ENCODE data around the gene SMC6. TPM values are rescaled to one million over a fixed set of nuclear protein-coding genes. Genes with fewer than 3 reads are reported as not detected.

The SMC6 gene
- total RNA-seq, 1 donor from 2014 or later = 26.8 TPM

- H3K9me3 Mint-ChIP-seq (ENCODE audit: low read depth) = no peaks in the 10 kb centered on the region
- no peak for DNase-seq (ENCODE audit: low spot score, unreplicated experiment)
- H3K4me3 Mint-ChIP-seq (ENCODE audit: low read depth) = no peak overlapping the region
- H3K4me1 Mint-ChIP-seq (ENCODE audit: low read depth) = no peaks in the 10 kb centered on the region
- H3K27ac Mint-ChIP-seq = no peak overlapping the region
- no peak for TF ChIP-seq CTCF (IDR thresholded peaks at IDR 0.05; ENCODE audit: unreplicated experiment)
- H3K36me3 Mint-ChIP-seq (ENCODE audit: insufficient read depth) = peaks cover 24% of the 10 kb centered on the region
- H3K27me3 Mint-ChIP-seq = no peaks in the 10 kb centered on the region
Measured at GRCh38 chr2:17735864-17736263, 17.7 kb downstream of the SMC6 start.

- H3K27ac Mint-ChIP-seq = no peak overlapping the region
- no peaks in the 10 kb centered on the region for H3K27me3 Mint-ChIP-seq
- no peaks in the 10 kb centered on the region for H3K4me1 Mint-ChIP-seq (ENCODE audit: low read depth)
- no peak for DNase-seq (ENCODE audit: low spot score, unreplicated experiment)
- peaks cover 19% of the 10 kb centered on the region for H3K36me3 Mint-ChIP-seq (ENCODE audit: insufficient read depth)
- H3K9me3 Mint-ChIP-seq (ENCODE audit: low read depth) = no peaks in the 10 kb centered on the region
- TF ChIP-seq CTCF (IDR thresholded peaks at IDR 0.05; ENCODE audit: unreplicated experiment) = no peak
- no peak overlapping the region for H3K4me3 Mint-ChIP-seq (ENCODE audit: low read depth)
Measured at GRCh38 chr2:17733599-17733998, 20.0 kb downstream of the SMC6 start.

- no peak for TF ChIP-seq CTCF (IDR thresholded peaks at IDR 0.05; ENCODE audit: unreplicated experiment)
- H3K9me3 Mint-ChIP-seq (ENCODE audit: low read depth) = no peaks in the 10 kb centered on the region
- no peaks in the 10 kb centered on the region for H3K4me1 Mint-ChIP-seq (ENCODE audit: low read depth)
- H3K27me3 Mint-ChIP-seq = no peaks in the 10 kb centered on the region
- no peak overlapping the region for H3K27ac Mint-ChIP-seq
- H3K36me3 Mint-ChIP-seq (ENCODE audit: insufficient read depth) = peaks cover 8% of the 10 kb centered on the region
- H3K4me3 Mint-ChIP-seq (ENCODE audit: low read depth) = no peak overlapping the region
- no peak for DNase-seq (ENCODE audit: low spot score, unreplicated experiment)
Measured at GRCh38 chr2:17729880-17730279, 23.7 kb downstream of the SMC6 start.

GRCh38 chr2:17728210-17728609 lies 25.4 kb downstream of the SMC6 start:
- DNase-seq (ENCODE audit: low spot score, unreplicated experiment) = no peak
- Mint-ChIP-seq H3K27ac (no peak overlapping the region), H3K36me3 (ENCODE audit: insufficient read depth) (peaks cover 8% of the 10 kb centered on the region), H3K9me3 (ENCODE audit: low read depth) (no peaks in the 10 kb centered on the region), H3K4me3 (ENCODE audit: low read depth) (no peak overlapping the region), H3K4me1 (ENCODE audit: low read depth) (no peaks in the 10 kb centered on the region), H3K27me3 (no peaks in the 10 kb centered on the region)
- TF ChIP-seq CTCF (IDR thresholded peaks at IDR 0.05; ENCODE audit: unreplicated experiment) = no peak

GRCh38 chr2:17719562-17720371 lies 33.8 kb downstream of the SMC6 start:
- no peaks in the 10 kb centered on the region for H3K9me3 Mint-ChIP-seq (ENCODE audit: low read depth)
- H3K36me3 Mint-ChIP-seq (ENCODE audit: insufficient read depth) = peaks cover 6% of the 10 kb centered on the region
- H3K4me1 Mint-ChIP-seq (ENCODE audit: low read depth) = no peaks in the 10 kb centered on the region
- no peak for DNase-seq (ENCODE audit: low spot score, unreplicated experiment)
- peak; percentile 73 for TF ChIP-seq CTCF (IDR thresholded peaks at IDR 0.05; ENCODE audit: unreplicated experiment)
- no peak overlapping the region for H3K27ac Mint-ChIP-seq
- H3K4me3 Mint-ChIP-seq (ENCODE audit: low read depth) = no peak overlapping the region
- no peaks in the 10 kb centered on the region for H3K27me3 Mint-ChIP-seq

Data from progenitor cell of endocrine pancreas (in vitro differentiated cells).